Mucosa of rectum (tissue), 2 donors: Measurements from ENCODE around the gene SH3TC1.

ENCODE experiments used
- H3K27ac ChIP-seq, 2 donors: one replicate each; pipeline ENCODE4 v1.7.0; 2013; ENCODE audit warnings: inconsistent platforms in 2 of 2, low read depth in 2 of 2, low read length in 2 of 2
- H3K27me3 ChIP-seq, 2 donors: one replicate each; pipeline ENCODE4 v1.7.0; 2013; ENCODE audit warnings: low read length in 2 of 2; ENCODE audit not compliant: control insufficient read depth in 2 of 2, insufficient read depth in 2 of 2
- H3K36me3 ChIP-seq, 2 donors: one replicate each; pipeline ENCODE4 v1.7.0; 2013; ENCODE audit warnings: low read length in 2 of 2; ENCODE audit not compliant: control insufficient read depth in 2 of 2, insufficient read depth in 2 of 2
- H3K4me1 ChIP-seq, 2 donors: one replicate each; pipeline ENCODE4 v1.7.0; 2013; ENCODE audit warnings: low read length in 2 of 2, mild to moderate bottlenecking in 1 of 2; ENCODE audit not compliant: control insufficient read depth in 2 of 2, insufficient read depth in 2 of 2
- H3K4me3 ChIP-seq, 2 donors: one replicate each; pipeline ENCODE4 v1.7.0; 2013; ENCODE audit warnings: low read length in 2 of 2
- H3K9ac ChIP-seq, 2 donors: one replicate each; pipeline ENCODE4 v1.7.0; 2013; ENCODE audit warnings: low read length in 2 of 2, low read depth in 1 of 2, mild to moderate bottlenecking in 1 of 2
- H3K9me3 ChIP-seq, 2 donors: one replicate each; pipeline ENCODE4 v1.7.0; 2013; ENCODE audit warnings: low read length in 2 of 2; ENCODE audit not compliant: control insufficient read depth in 2 of 2
- donor health status: healthy.
- donor health status: Normal muscosa, but diverticular disease.

Gene SH3TC1

GRCh38 chr4:8221476-8221875 is 22.4 kb downstream of the SH3TC1 start:
- Histone ChIP-seq H3K9me3 (no peaks in the 10 kb centered on the region), H3K36me3 (peaks cover 12 to 16% of the 10 kb centered on the region in 2 donors), H3K27me3 (no peaks in the 10 kb centered on the region), H3K4me1 (no peaks in the 10 kb centered on the region), H3K4me3 (no peak overlapping the region), H3K27ac (peak overlapping the region in 1 of 2 donors; percentile 60), H3K9ac (no peak overlapping the region)

GRCh38 chr4:8221985-8222384 is 22.9 kb downstream of the SH3TC1 start:
- Histone ChIP-seq H3K4me1 (no peaks in the 10 kb centered on the region), H3K27me3 (no peaks in the 10 kb centered on the region), H3K27ac (peak overlapping the region; percentile 53 to 60), H3K36me3 (peaks cover 12 to 16% of the 10 kb centered on the region in 2 donors), H3K4me3 (no peak overlapping the region), H3K9me3 (no peaks in the 10 kb centered on the region), H3K9ac (no peak overlapping the region)

GRCh38 chr4:8222609-8223388 is 23.7 kb downstream of the SH3TC1 start:
- Histone ChIP-seq H3K4me3 (no peak overlapping the region), H3K27ac (no peak overlapping the region), H3K9ac (no peak overlapping the region), H3K27me3 (no peaks in the 10 kb centered on the region), H3K36me3 (peaks cover 12 to 16% of the 10 kb centered on the region in 2 donors), H3K9me3 (no peaks in the 10 kb centered on the region), H3K4me1 (no peaks in the 10 kb centered on the region)

- Histone ChIP-seq H3K9me3 (no peaks in the 10 kb centered on the region), H3K4me1 (peaks cover 8 to 10% of the 10 kb centered on the region in 2 donors), H3K36me3 (peaks cover 12 to 16% of the 10 kb centered on the region in 2 donors)
These were observed 25.3 kb downstream of the SH3TC1 start for GRCh38 chr4:8224267-8224974.

GRCh38 chr4:8224975-8225625 is 26.0 kb downstream of the SH3TC1 start:
- no peak overlapping the region for H3K27ac ChIP-seq

More at GRCh38 chr4:8224267-8224974, 25.3 kb downstream of the SH3TC1 start:
- H3K9ac ChIP-seq = no peak overlapping the region
- H3K27me3 ChIP-seq = no peaks in the 10 kb centered on the region
- H3K4me3 ChIP-seq = no peak overlapping the region
- H3K27ac ChIP-seq = no peak overlapping the region

GRCh38 chr4:8225706-8226443 is 26.8 kb downstream of the SH3TC1 start:
- Histone ChIP-seq H3K9me3 (no peaks in the 10 kb centered on the region), H3K27me3 (no peaks in the 10 kb centered on the region), H3K4me1 (peaks cover 8 to 10% of the 10 kb centered on the region in 2 donors), H3K9ac (no peak overlapping the region), H3K36me3 (peaks cover 11 to 12% of the 10 kb centered on the region in 2 donors), H3K27ac (no peak overlapping the region), H3K4me3 (no peak overlapping the region)

More at GRCh38 chr4:8224975-8225625, 26.0 kb downstream of the SH3TC1 start:
- no peaks in the 10 kb centered on the region for H3K27me3 ChIP-seq
- no peaks in the 10 kb centered on the region for H3K9me3 ChIP-seq
- H3K4me3 ChIP-seq = no peak overlapping the region
- peaks cover 11 to 12% of the 10 kb centered on the region in 2 donors for H3K36me3 ChIP-seq
- no peak overlapping the region for H3K9ac ChIP-seq
- H3K4me1 ChIP-seq = peaks cover 8 to 10% of the 10 kb centered on the region in 2 donors

GRCh38 chr4:8227201-8227770 is 28.2 kb downstream of the SH3TC1 start:
- no peak overlapping the region for H3K9ac ChIP-seq
- no peaks in the 10 kb centered on the region for H3K27me3 ChIP-seq
- peaks cover 8 to 10% of the 10 kb centered on the region in 2 donors for H3K4me1 ChIP-seq
- H3K27ac ChIP-seq = no peak overlapping the region
- peaks cover 11 to 12% of the 10 kb centered on the region in 2 donors for H3K36me3 ChIP-seq
- H3K4me3 ChIP-seq = no peak overlapping the region
- no peaks in the 10 kb centered on the region for H3K9me3 ChIP-seq

GRCh38 chr4:8227771-8228318 is 28.8 kb downstream of the SH3TC1 start:
- Histone ChIP-seq H3K27ac (peak overlapping the region in 1 of 2 donors; percentile 32), H3K9ac (no peak overlapping the region), H3K36me3 (peaks cover 11 to 15% of the 10 kb centered on the region in 2 donors), H3K27me3 (no peaks in the 10 kb centered on the region), H3K4me1 (peaks cover 8 to 10% of the 10 kb centered on the region in 2 donors), H3K9me3 (no peaks in the 10 kb centered on the region), H3K4me3 (no peak overlapping the region)
